HG02763 (cell line): Measurements from ENCODE around the gene STIM1.

Experiments
- ATAC-seq: cut with Tn5 transposase; IDR thresholded peaks from one replicate; pipeline ENCODE4 v1.9.1; 2021; ENCODE audit warnings: mild to moderate bottlenecking, moderate library complexity; ENCODE audit not compliant: unreplicated experiment

STIM1 gene

GRCh38 chr11:3909901-3910300 is 54.4 kb downstream of the STIM1 start:
- no peak for ATAC-seq

GRCh38 chr11:3911908-3912505 is 56.5 kb downstream of the STIM1 start:
- no peak for ATAC-seq

- no peak for ATAC-seq
These were observed 58.5 kb downstream of the STIM1 start for GRCh38 chr11:3913921-3914320.

- ATAC-seq, result no peak
These were observed 59.3 kb downstream of the STIM1 start for GRCh38 chr11:3914805-3915204.

GRCh38 chr11:3916962-3917361 is 61.5 kb downstream of the STIM1 start:
- no peak for ATAC-seq

GRCh38 chr11:3920148-3920852 is 64.8 kb downstream of the STIM1 start:
- ATAC-seq, result no peak

- ATAC-seq, result no peak
These were observed 66.6 kb downstream of the STIM1 start for GRCh38 chr11:3922056-3922455.

GRCh38 chr11:3925513-3925912 is 70.0 kb downstream of the STIM1 start:
- no peak for ATAC-seq

GRCh38 chr11:3926458-3927095 is 71.1 kb downstream of the STIM1 start:
- ATAC-seq, result no peak

GRCh38 chr11:3927129-3927796 is 71.8 kb downstream of the STIM1 start:
- ATAC-seq, result no peak

- ATAC-seq, result no peak
These were observed 73.8 kb downstream of the STIM1 start for GRCh38 chr11:3929232-3929631.

- ATAC-seq, result no peak
These were observed 74.2 kb downstream of the STIM1 start for GRCh38 chr11:3929649-3930048.

- no peak for ATAC-seq
These were observed 77.2 kb downstream of the STIM1 start for GRCh38 chr11:3932698-3933097.

- ATAC-seq, result no peak
These were observed 77.7 kb downstream of the STIM1 start for GRCh38 chr11:3933165-3933628.

- ATAC-seq, result no peak
These were observed 79.2 kb downstream of the STIM1 start for GRCh38 chr11:3934658-3935057.

GRCh38 chr11:3936517-3936916 is 81.1 kb downstream of the STIM1 start:
- ATAC-seq, result no peak

GRCh38 chr11:3939211-3939610 is 83.7 kb downstream of the STIM1 start:
- ATAC-seq, result no peak

GRCh38 chr11:3939651-3940190 is 84.3 kb downstream of the STIM1 start:
- ATAC-seq, result no peak

- ATAC-seq, result no peak
These were observed 86.9 kb downstream of the STIM1 start for GRCh38 chr11:3942160-3942955.

GRCh38 chr11:3942956-3943497 is 87.6 kb downstream of the STIM1 start:
- no peak for ATAC-seq
